ENCODE data around the gene ITGA7.
A peak's percentile ranks its signal among the peaks of the same experiment; 100 is the strongest.

Gene ITGA7

GRCh38 chr12:55741931-55742680 is 34.4 kb upstream of the ITGA7 start:
- H4K20me1 ChIP-seq (ENCODE audit: insufficient read depth, low read length, poor library complexity, severe bottlenecking): peaks cover 11% of the 10 kb centered on the region
- H3K4me3 ChIP-seq (ENCODE audit: low read length, poor library complexity, severe bottlenecking): peak overlapping the region; percentile 71
- H3K9me3 ChIP-seq (ENCODE audit: insufficient read depth, low read depth, low read length): no peaks in the 10 kb centered on the region
- H3K4me2 ChIP-seq (ENCODE audit: low read depth, low read length, poor library complexity, severe bottlenecking): peak overlapping the region; percentile 93
- peak overlapping the region; percentile 73 for H3K9ac ChIP-seq (ENCODE audit: low read depth, low read length, poor library complexity, severe bottlenecking)
- H3K27me3 ChIP-seq (ENCODE audit: insufficient read depth, low read length, poor library complexity, severe bottlenecking): no peaks in the 10 kb centered on the region
- no peaks in the 10 kb centered on the region for H3K9me2 ChIP-seq (replicated peaks; ENCODE audit: low read depth, low read length)
- H3K36me3 ChIP-seq (ENCODE audit: insufficient read depth, low read length): no peaks in the 10 kb centered on the region
- TF ChIP-seq EZH2phosphoT487 (IDR thresholded peaks at IDR 0.05; ENCODE audit: borderline replicate concordance): no peak
- TF ChIP-seq CTCF (conservative IDR thresholded peaks at IDR 0.05; ENCODE audit: low read length): no peak
- peak overlapping the region; percentile 82 for H2AFZ ChIP-seq (ENCODE audit: low read length)
- H3K4me1 ChIP-seq (ENCODE audit: insufficient read depth, low read length, poor library complexity, severe bottlenecking): peaks cover 41% of the 10 kb centered on the region
- H3K79me2 ChIP-seq (ENCODE audit: insufficient read depth, low read length): peaks cover 25% of the 10 kb centered on the region
- peaks cover 3% of the 10 kb centered on the region; the same call in 1 of the 2 replicates for H3F3A ChIP-seq (ENCODE audit: low read depth)

- TF ChIP-seq CTCF (conservative IDR thresholded peaks at IDR 0.05; ENCODE audit: low read length) (no peak), EZH2phosphoT487 (IDR thresholded peaks at IDR 0.05; ENCODE audit: borderline replicate concordance) (no peak)
- Histone ChIP-seq H3K79me2 (ENCODE audit: insufficient read depth, low read length) (peaks cover 6% of the 10 kb centered on the region), H2AFZ (ENCODE audit: low read length) (no peak overlapping the region), H3K9me2 (replicated peaks; ENCODE audit: low read depth, low read length) (no peaks in the 10 kb centered on the region), H3K9me3 (ENCODE audit: insufficient read depth, low read depth, low read length) (no peaks in the 10 kb centered on the region), H3K4me3 (ENCODE audit: low read length, poor library complexity, severe bottlenecking) (peak overlapping the region; percentile 82), H3K4me2 (ENCODE audit: low read depth, low read length, poor library complexity, severe bottlenecking) (peak overlapping the region; percentile 96), H3K27me3 (ENCODE audit: insufficient read depth, low read length, poor library complexity, severe bottlenecking) (no peaks in the 10 kb centered on the region), H4K20me1 (ENCODE audit: insufficient read depth, low read length, poor library complexity, severe bottlenecking) (no peaks in the 10 kb centered on the region), H3F3A (ENCODE audit: low read depth) (no peaks in the 10 kb centered on the region), H3K4me1 (ENCODE audit: insufficient read depth, low read length, poor library complexity, severe bottlenecking) (peaks cover 29% of the 10 kb centered on the region), H3K36me3 (ENCODE audit: insufficient read depth, low read length) (no peaks in the 10 kb centered on the region), H3K9ac (ENCODE audit: low read depth, low read length, poor library complexity, severe bottlenecking) (no peak overlapping the region)
Observed at GRCh38 chr12:55739025-55739378, 31.3 kb upstream of the ITGA7 start.

- no peaks in the 10 kb centered on the region for H3K79me2 ChIP-seq (ENCODE audit: insufficient read depth, low read length)
- peak overlapping the region; percentile 82 for H3K4me3 ChIP-seq (ENCODE audit: low read length, poor library complexity, severe bottlenecking)
- TF ChIP-seq CTCF (conservative IDR thresholded peaks at IDR 0.05; ENCODE audit: low read length) (peak; percentile 95), EZH2phosphoT487 (IDR thresholded peaks at IDR 0.05; ENCODE audit: borderline replicate concordance) (no peak)
- no peaks in the 10 kb centered on the region for H3K27me3 ChIP-seq (ENCODE audit: insufficient read depth, low read length, poor library complexity, severe bottlenecking)
- no peaks in the 10 kb centered on the region for H3F3A ChIP-seq (ENCODE audit: low read depth)
- H3K4me1 ChIP-seq (ENCODE audit: insufficient read depth, low read length, poor library complexity, severe bottlenecking): peaks cover 26% of the 10 kb centered on the region
- H3K9me2 ChIP-seq (replicated peaks; ENCODE audit: low read depth, low read length): no peaks in the 10 kb centered on the region
- no peaks in the 10 kb centered on the region for H3K9me3 ChIP-seq (ENCODE audit: insufficient read depth, low read depth, low read length)
- H4K20me1 ChIP-seq (ENCODE audit: insufficient read depth, low read length, poor library complexity, severe bottlenecking): no peaks in the 10 kb centered on the region
- no peaks in the 10 kb centered on the region for H3K36me3 ChIP-seq (ENCODE audit: insufficient read depth, low read length)
- H2AFZ ChIP-seq (ENCODE audit: low read length): peak overlapping the region; percentile 83
- peak overlapping the region; percentile 96 for H3K4me2 ChIP-seq (ENCODE audit: low read depth, low read length, poor library complexity, severe bottlenecking)
- H3K9ac ChIP-seq (ENCODE audit: low read depth, low read length, poor library complexity, severe bottlenecking): peak overlapping the region; percentile 63
Observed at GRCh38 chr12:55738123-55739024, 30.7 kb upstream of the ITGA7 start.
